GM10248 (cell line): ENCODE data around the gene DOCK1.

ENCODE experiments used
- CTCF ChIA-PET: fragments of 300-600 bp; sonication (Branson Sonifier 250); formaldehyde crosslinking; extraction: SDS; loops from one replicate; lab custom pipeline; 2021; ENCODE audit warnings: antibody characterized with exemption; lab: Yijun Ruan, JAX
- POLR2A ChIA-PET: fragments of 350-650 bp; sonication (Branson Sonifier 250); formaldehyde crosslinking; extraction: SDS; loops from one replicate; lab custom pipeline; 2020; ENCODE audit warnings: antibody characterized with exemption; lab: Yijun Ruan, JAX
- DNase-seq: peaks from one replicate; pipeline ENCODE4 v3.0.0; 2012; ENCODE audit errors: extremely low spot score
- TF ChIP-seq, protein P1 (sequence below): IDR thresholded peaks from 2 replicates; pipeline ENCODE4 v1.5.1; 2012; ENCODE audit warnings: mild to moderate bottlenecking, low read depth; ENCODE audit errors: extremely low read depth, missing control alignments, control extremely low read depth

Gene DOCK1

GRCh38 chr10:127017541-127018297 is 112.5 kb downstream of the DOCK1 start:
- ChIA-PET CTCF (no interaction called here), POLR2A (no interaction called here)
- no peak for DNase-seq
- TF ChIP-seq, protein P1, sequence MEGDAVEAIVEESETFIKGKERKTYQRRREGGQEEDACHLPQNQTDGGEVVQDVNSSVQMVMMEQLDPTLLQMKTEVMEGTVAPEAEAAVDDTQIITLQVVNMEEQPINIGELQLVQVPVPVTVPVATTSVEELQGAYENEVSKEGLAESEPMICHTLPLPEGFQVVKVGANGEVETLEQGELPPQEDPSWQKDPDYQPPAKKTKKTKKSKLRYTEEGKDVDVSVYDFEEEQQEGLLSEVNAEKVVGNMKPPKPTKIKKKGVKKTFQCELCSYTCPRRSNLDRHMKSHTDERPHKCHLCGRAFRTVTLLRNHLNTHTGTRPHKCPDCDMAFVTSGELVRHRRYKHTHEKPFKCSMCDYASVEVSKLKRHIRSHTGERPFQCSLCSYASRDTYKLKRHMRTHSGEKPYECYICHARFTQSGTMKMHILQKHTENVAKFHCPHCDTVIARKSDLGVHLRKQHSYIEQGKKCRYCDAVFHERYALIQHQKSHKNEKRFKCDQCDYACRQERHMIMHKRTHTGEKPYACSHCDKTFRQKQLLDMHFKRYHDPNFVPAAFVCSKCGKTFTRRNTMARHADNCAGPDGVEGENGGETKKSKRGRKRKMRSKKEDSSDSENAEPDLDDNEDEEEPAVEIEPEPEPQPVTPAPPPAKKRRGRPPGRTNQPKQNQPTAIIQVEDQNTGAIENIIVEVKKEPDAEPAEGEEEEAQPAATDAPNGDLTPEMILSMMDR = no peak

GRCh38 chr10:127018298-127018650 is 113.0 kb downstream of the DOCK1 start:
- CTCF ChIA-PET = no interaction called here
- DNase-seq = no peak
- POLR2A ChIA-PET = no interaction called here
- TF ChIP-seq, protein P1 = no peak

GRCh38 chr10:127018766-127019165 is 113.5 kb downstream of the DOCK1 start:
- POLR2A ChIA-PET = no interaction called here
- CTCF ChIA-PET = no interaction called here
- TF ChIP-seq, protein P1 = no peak
- no peak for DNase-seq

DNA sequence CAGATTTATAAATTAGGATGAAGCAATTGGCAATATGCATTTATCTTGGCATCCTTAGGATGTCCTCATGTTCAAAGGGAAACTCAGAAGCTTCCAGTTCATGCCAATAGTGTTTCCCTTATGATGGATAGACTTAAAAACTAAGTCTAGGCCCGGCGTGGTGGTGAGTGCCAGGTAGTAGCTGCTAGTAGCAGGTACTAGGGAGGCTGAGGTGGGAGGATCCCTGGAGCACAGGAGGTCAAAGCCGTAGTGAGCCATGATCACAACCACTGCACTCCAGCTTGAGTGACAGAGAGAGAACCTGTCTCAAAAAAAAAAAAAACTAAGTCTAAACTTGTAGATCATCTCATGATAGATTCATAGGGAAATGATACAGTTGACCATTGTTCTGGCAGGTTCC is 115.0 kb downstream of the DOCK1 start:
- TF ChIP-seq, protein P1 = no peak
- ChIA-PET CTCF (no interaction called here), POLR2A (no interaction called here)
- DNase-seq = no peak

DNA sequence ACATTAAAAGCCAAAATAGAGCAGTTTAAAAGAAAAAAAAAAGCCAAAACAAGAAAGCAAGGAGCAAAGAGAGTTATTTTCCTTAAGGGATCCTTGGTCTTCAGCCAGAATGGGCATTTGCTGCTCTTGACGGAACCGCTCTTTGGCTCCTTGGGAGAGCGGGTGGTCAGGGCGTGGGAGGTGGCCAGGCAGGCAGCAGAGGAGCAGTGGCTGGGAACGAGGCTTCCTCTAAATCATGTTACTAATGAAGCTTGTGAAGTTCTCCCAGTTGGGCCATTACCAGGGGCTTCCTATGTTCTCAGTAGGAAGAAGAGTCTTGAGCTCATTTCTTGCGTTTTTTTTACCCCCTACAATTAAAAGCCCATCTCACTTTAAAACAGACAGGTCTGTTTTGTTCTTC is 116.6 kb downstream of the DOCK1 start:
- DNase-seq = no peak
- POLR2A ChIA-PET = no interaction called here
- TF ChIP-seq, protein P1 = no peak
- CTCF ChIA-PET = interaction anchor here (1.1 kb wide), 1 partner anchor 10 kb away, joined by 3 read pairs; no protein-coding TSS in a partner anchor

GRCh38 chr10:127024685-127025435 is 119.6 kb downstream of the DOCK1 start:
- no peak for DNase-seq
- ChIA-PET POLR2A (no interaction called here), CTCF (interaction anchor here (1.5 kb wide), 1 partner anchor 8 kb away, joined by 5 read pairs; no protein-coding TSS in a partner anchor)
- TF ChIP-seq, protein P1 = no peak
